Endodermal cell (in vitro differentiated cells): ENCODE measurements around the gene TCFL5. TPM values are rescaled to one million over a fixed set of nuclear protein-coding genes. Genes with fewer than 3 reads are reported as not detected.

Source experiments
- DNase-seq: peaks from one replicate; pipeline ENCODE4 v3.0.0-alpha.2; 2017
- H3K27ac ChIP-seq: 2 replicates; pipeline ENCODE4 v1.5.1; 2013; ENCODE audit warnings: mild to moderate bottlenecking, low read depth, low read length, moderate library complexity
- H3K27me3 ChIP-seq: 2 replicates; pipeline ENCODE4 v1.6.1; 2013; ENCODE audit warnings: mild to moderate bottlenecking, low read length, moderate library complexity; ENCODE audit not compliant: insufficient read depth, control insufficient read depth, poor library complexity, severe bottlenecking
- H3K36me3 ChIP-seq: 2 replicates; pipeline ENCODE4 v1.7.0; 2013; ENCODE audit warnings: mild to moderate bottlenecking, low read length, moderate library complexity; ENCODE audit not compliant: control insufficient read depth, insufficient read depth
- H3K4me1 ChIP-seq: one replicate; pipeline ENCODE4 v1.7.0; 2013; ENCODE audit warnings: low read length; ENCODE audit not compliant: control insufficient read depth, insufficient read depth
- H3K4me3 ChIP-seq: 2 replicates; pipeline ENCODE4 v1.5.1; 2013; ENCODE audit warnings: mild to moderate bottlenecking, low read length, moderate library complexity
- H3K9ac ChIP-seq: 2 replicates; pipeline ENCODE4 v1.6.1; 2013; ENCODE audit warnings: mild to moderate bottlenecking, low read length, moderate library complexity; ENCODE audit not compliant: poor library complexity, severe bottlenecking; ENCODE audit errors: extremely low read depth
- H3K9me3 ChIP-seq: 2 replicates; pipeline ENCODE4 v1.6.1; 2013; ENCODE audit warnings: mild to moderate bottlenecking, low read length, moderate library complexity; ENCODE audit not compliant: control insufficient read depth
- H3K27ac Mint-ChIP-seq: 2 replicates; pipeline ENCODE4 v1.8.0; 2020; ENCODE audit warnings: mixed read lengths
- H3K27me3 Mint-ChIP-seq: 2 replicates; pipeline ENCODE4 v1.8.0; 2021; ENCODE audit warnings: mild to moderate bottlenecking, mixed read lengths; ENCODE audit not compliant: insufficient read depth
- H3K36me3 Mint-ChIP-seq: 2 replicates; pipeline ENCODE4 v1.8.0; 2020; ENCODE audit warnings: low read depth, mixed read lengths
- H3K4me1 Mint-ChIP-seq: 2 replicates; pipeline ENCODE4 v1.8.0; 2020; ENCODE audit warnings: mixed read lengths
- H3K4me3 Mint-ChIP-seq: 2 replicates; pipeline ENCODE4 v1.8.0; 2020; ENCODE audit warnings: mild to moderate bottlenecking, moderate library complexity, mixed read lengths
- H3K9me3 Mint-ChIP-seq: 2 replicates; pipeline ENCODE4 v1.8.0; 2020; ENCODE audit warnings: mild to moderate bottlenecking, mixed read lengths
- WGBS, 2 experiments: methylation state at CpG; one replicate each; pipeline versions ENCODE4 v1.1.5 to v1.1.7; 2013; ENCODE audit warnings: missing lambda C conversion rate in 2 of 2, mixed read lengths in 1 of 2; ENCODE audit not compliant: insufficient coverage in 1 of 2, insufficient read length in 1 of 2; 5-methylcytosine and 5-hydroxymethylcytosine counted together
- total RNA-seq, 2 donors: library from RNA; stranded (reverse); fragmentation: NEBNext Ultra II Directional in 1 of 2; extraction: Animal tissue kit (Norgen Biotek cat#: 25700) in 1 of 2; gene quantifications; 2 replicates in 1 of 2; 3 replicates in 1 of 2; pipeline ENCODE4 v1.2.1, GENCODE V29; 2021
- TF ChIP-seq, protein P1 (sequence below): fragments of 200-600 bp; sonication (generic); conservative IDR thresholded peaks from 2 replicates; pipeline ENCODE4 v1.5.0; 2021; ENCODE audit warnings: antibody characterized with exemption, mild to moderate bottlenecking

TCFL5 gene
- total RNA-seq, 2 donors from 2014 or later, result 15.8 to 17.4 TPM

DNA sequence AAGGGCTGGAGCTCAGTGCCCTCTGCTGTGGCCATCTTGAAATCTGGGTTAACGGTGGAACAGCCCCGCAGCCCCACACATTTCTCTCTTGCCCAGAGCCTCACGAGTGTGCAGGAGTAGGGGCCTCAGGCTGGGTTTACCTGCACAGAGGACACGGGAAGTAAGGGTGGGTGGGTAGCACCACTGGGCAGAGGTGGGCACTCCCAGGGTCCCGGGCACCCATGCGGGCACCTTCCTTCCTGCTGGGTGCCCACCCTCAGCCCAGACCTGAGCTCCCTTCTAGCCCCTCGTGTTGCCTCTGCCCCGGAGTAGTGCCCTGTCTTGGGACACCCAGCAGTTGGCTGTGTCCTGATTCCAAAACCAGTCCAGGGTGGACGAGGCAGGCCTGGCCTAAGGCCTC, 33.6 kb downstream of the TCFL5 start:
- TF ChIP-seq, protein P1, sequence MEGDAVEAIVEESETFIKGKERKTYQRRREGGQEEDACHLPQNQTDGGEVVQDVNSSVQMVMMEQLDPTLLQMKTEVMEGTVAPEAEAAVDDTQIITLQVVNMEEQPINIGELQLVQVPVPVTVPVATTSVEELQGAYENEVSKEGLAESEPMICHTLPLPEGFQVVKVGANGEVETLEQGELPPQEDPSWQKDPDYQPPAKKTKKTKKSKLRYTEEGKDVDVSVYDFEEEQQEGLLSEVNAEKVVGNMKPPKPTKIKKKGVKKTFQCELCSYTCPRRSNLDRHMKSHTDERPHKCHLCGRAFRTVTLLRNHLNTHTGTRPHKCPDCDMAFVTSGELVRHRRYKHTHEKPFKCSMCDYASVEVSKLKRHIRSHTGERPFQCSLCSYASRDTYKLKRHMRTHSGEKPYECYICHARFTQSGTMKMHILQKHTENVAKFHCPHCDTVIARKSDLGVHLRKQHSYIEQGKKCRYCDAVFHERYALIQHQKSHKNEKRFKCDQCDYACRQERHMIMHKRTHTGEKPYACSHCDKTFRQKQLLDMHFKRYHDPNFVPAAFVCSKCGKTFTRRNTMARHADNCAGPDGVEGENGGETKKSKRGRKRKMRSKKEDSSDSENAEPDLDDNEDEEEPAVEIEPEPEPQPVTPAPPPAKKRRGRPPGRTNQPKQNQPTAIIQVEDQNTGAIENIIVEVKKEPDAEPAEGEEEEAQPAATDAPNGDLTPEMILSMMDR, result no peak
- no peak overlapping the region for H3K27ac ChIP-seq
- H3K27me3 ChIP-seq, result no peaks in the 10 kb centered on the region
- peaks cover 14% of the 10 kb centered on the region for H3K4me1 ChIP-seq
- no peaks in the 10 kb centered on the region for H3K27me3 Mint-ChIP-seq
- peaks cover 10% of the 10 kb centered on the region for H3K36me3 Mint-ChIP-seq
- no peaks in the 10 kb centered on the region for H3K9me3 Mint-ChIP-seq
- no peak overlapping the region for H3K4me3 Mint-ChIP-seq
- peaks cover 46% of the 10 kb centered on the region for H3K36me3 ChIP-seq
- DNase-seq, result no peak
- 93 to 100% methylated on average over 2 to 9 of the region's 9 CpGs for WGBS, 2 experiments
- H3K4me3 ChIP-seq, result no peak overlapping the region
- H3K4me1 Mint-ChIP-seq, result peaks cover 17% of the 10 kb centered on the region
- no peaks in the 10 kb centered on the region for H3K9me3 ChIP-seq
- no peak overlapping the region for H3K9ac ChIP-seq
- no peak overlapping the region for H3K27ac Mint-ChIP-seq

DNA sequence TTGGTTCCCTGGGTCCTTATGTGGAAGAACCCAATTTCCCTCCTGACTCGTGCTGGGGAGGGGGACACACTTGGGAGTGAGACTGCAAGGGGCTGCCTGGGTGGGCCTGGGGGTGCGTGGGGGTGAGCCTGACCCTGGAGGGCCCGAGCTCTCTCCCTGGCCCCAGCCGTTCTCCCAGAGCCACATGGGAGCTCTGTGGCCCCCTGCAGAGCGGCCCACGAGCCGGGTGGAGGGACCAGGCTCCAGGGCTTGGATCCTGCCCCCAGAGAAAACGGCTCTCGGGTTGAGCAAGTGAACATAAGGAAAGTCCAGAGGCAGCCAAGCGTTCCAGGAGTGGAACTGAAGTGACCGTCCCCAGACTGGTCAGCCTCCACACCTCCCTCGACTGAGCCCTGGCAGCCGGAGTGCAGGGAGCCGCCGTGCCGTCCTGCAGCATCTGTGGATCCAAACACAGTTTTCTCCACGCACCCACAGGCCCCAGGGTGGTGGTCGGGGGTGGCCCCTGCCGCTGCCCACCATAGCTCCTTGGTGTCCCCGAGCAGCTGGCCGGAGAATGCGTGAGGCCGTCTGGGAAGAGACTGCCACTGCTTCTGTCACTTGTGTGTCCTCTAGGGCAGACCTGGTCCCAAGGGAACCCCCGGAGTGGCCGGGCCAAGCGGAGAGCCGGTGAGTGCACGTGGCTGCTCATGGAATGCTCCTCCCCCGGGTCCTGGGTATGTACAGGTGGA, 34.1 kb downstream of the TCFL5 start:
- H3K4me3 ChIP-seq, result no peak overlapping the region
- H3K9ac ChIP-seq, result no peak overlapping the region
- no peaks in the 10 kb centered on the region for H3K9me3 ChIP-seq
- H3K27ac ChIP-seq, result no peak overlapping the region
- Mint-ChIP-seq H3K36me3 (peaks cover 5% of the 10 kb centered on the region), H3K27ac (no peak overlapping the region), H3K4me1 (peaks cover 16% of the 10 kb centered on the region), H3K9me3 (no peaks in the 10 kb centered on the region), H3K27me3 (no peaks in the 10 kb centered on the region), H3K4me3 (no peak overlapping the region)
- TF ChIP-seq, protein P1, result no peak
- H3K27me3 ChIP-seq, result no peaks in the 10 kb centered on the region
- DNase-seq, result peak; percentile 33
- WGBS, 2 experiments, result 95 to 98% methylated on average over 21 to 29 of the region's 29 CpGs
- H3K36me3 ChIP-seq, result peaks cover 44% of the 10 kb centered on the region
- H3K4me1 ChIP-seq, result peaks cover 14% of the 10 kb centered on the region

DNA sequence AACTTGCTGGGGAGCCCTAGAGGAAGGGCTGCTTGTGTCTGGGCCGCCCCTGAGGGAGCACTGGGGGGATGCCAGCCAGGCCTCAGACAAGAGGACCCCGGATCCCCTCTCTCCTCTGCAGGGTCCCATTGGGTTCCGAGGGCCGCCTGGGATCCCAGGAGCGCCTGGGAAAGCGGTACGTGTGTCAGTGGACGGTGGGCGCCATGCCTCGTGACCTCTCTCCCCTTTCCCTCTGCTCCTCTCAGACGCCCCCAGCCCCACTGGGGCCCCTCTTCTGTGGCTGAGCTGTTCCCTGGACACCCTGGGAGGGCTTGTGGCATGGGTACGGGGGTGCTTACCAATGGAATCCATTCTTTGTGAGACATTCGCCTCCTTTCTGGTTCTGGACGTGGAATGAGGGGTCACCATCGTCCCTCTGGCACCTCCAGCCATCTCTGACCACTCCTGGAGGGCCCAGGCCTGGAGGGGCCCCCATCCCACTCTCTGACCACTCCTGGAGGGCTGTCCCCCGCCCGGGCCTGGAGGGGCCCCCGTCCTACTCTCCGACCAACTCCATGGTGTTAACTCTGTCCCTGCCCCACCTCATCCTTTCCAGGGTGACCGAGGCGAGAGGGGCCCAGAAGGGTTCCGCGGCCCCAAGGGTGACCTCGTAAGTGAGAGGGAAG, 34.8 kb downstream of the TCFL5 start:
- Histone ChIP-seq H3K4me1 (peaks cover 14% of the 10 kb centered on the region), H3K9me3 (no peaks in the 10 kb centered on the region), H3K9ac (no peak overlapping the region), H3K27me3 (no peaks in the 10 kb centered on the region), H3K36me3 (peaks cover 37% of the 10 kb centered on the region), H3K4me3 (no peak overlapping the region), H3K27ac (no peak overlapping the region)
- Mint-ChIP-seq H3K36me3 (peaks cover 5% of the 10 kb centered on the region), H3K4me1 (peaks cover 12% of the 10 kb centered on the region), H3K27ac (no peak overlapping the region), H3K4me3 (no peak overlapping the region), H3K9me3 (no peaks in the 10 kb centered on the region), H3K27me3 (no peaks in the 10 kb centered on the region)
- no peak for DNase-seq
- TF ChIP-seq, protein P1, result no peak
- 92 to 93% methylated on average over 14 to 24 of the region's 24 CpGs for WGBS, 2 experiments
